ENCODE results near the gene KDM5B.

DNA sequence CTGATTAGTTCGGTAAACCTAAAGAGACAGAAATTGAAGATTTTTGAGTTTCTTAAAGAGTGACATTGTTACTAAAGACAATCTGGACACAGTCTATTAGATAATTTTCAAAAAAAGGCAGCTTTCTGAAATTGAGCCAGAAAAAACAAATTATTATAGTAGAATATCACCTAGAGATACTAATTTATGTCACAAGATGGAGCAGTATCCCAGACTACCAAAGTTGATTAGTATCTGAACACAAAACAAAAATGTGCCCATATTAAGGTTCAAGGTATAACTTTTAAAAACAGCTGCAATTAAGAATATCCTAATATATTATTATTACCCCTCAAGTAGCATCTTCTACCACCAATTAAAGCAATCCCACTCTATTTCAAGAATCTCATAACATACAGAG lies 57.5 kb downstream of the KDM5B start:
- TF ChIP-seq TAF1 (IDR thresholded peaks at IDR 0.05; ENCODE audit: borderline replicate concordance, low read depth, low read length) (no peak), POLR2AphosphoS5 (IDR thresholded peaks at IDR 0.05; ENCODE audit: low read depth, low read length) (no peak), POLR2A (IDR thresholded peaks at IDR 0.05; ENCODE audit: low read depth, low read length) (no peak)

Measured in GM12892 (cell line).